LNCAP (cell line): ENCODE data around the gene SNCAIP.
A peak's percentile ranks its signal among the peaks of the same experiment; 100 is the strongest.

Experiments
- TF ChIP-seq, protein P1 (sequence below): fragments of 450-650 bp; IDR thresholded peaks from 2 replicates; pipeline ENCODE4 v1.5.1; 2017; ENCODE audit warnings: mild to moderate bottlenecking

Gene SNCAIP

DNA sequence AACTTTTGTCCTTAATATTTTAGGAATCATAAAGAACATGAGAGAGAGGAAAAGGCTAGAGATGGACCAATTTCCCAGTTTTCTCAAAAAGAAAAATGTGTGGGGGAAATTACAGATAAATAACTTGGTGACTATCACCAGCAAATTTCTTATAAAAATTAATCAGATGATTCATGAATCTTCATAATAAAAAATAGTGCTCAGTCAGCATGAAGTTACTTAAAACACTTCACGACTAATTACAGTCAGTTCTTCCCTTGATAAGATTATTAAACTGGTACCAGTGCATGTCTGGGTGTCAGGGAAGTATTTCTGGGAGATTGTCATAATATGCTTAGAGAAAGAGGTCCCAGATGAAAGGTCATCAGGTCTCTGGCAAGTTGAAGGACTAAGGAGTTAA is 133.0 kb downstream of the SNCAIP start:
- TF ChIP-seq, protein P1, sequence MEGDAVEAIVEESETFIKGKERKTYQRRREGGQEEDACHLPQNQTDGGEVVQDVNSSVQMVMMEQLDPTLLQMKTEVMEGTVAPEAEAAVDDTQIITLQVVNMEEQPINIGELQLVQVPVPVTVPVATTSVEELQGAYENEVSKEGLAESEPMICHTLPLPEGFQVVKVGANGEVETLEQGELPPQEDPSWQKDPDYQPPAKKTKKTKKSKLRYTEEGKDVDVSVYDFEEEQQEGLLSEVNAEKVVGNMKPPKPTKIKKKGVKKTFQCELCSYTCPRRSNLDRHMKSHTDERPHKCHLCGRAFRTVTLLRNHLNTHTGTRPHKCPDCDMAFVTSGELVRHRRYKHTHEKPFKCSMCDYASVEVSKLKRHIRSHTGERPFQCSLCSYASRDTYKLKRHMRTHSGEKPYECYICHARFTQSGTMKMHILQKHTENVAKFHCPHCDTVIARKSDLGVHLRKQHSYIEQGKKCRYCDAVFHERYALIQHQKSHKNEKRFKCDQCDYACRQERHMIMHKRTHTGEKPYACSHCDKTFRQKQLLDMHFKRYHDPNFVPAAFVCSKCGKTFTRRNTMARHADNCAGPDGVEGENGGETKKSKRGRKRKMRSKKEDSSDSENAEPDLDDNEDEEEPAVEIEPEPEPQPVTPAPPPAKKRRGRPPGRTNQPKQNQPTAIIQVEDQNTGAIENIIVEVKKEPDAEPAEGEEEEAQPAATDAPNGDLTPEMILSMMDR, result no peak

DNA sequence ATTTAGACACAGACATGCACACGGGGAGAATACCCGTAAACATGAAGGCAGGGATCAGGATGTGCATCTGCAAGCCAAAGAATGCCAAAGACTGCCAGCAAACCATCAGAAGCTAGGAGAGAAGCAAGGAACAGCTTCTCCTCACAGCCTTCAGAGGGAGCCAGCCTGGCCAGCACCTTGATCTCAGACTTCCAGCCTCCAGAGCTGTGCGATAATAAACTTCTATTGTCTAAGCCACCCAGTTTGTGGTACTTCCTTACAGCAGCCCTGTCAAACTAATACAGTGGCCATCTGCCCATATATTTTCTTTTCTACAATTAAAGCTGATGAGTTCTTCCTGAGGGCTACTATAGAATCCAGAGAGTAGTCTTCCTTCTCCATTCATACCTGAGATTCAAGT is 135.0 kb downstream of the SNCAIP start:
- TF ChIP-seq, protein P1, result no peak

DNA sequence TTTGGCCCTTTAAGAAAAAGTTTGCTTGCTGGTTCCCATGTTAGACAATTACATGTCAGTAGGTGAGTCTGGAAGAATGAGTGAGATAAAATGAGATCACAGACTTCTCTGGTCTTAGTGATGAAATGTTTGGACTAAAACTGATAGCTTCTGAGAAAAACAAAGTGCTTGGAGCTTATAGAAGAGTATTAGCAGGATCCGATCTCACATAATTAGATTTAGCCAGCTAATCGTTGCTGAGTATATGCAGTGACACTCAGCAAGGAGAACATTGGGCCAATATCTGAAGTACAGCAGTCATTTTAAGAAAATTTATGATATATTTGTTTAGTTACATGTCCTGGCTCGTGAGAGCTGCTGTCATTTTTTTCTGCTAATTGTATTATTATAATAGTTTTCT is 135.8 kb downstream of the SNCAIP start:
- TF ChIP-seq, protein P1, result no peak

DNA sequence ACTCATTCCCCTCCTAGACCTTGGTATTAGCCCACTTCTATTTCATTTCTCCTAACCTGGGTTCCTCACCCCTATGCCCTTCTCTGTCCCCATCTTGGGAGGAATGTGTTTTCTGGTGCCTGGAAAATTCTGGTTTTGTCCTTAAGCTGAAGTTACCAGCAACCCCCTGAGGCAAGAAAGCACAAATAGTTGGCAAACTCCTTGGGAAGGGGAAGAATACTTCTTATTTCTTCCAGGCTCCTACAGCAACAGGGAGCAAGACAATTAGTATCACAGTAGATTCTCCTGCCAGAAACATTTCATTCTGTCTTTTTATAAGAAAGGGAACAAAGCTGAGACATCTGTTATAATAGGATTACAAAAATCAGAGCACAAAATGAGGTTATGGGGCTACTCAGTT is 142.5 kb downstream of the SNCAIP start:
- TF ChIP-seq, protein P1, result no peak

DNA sequence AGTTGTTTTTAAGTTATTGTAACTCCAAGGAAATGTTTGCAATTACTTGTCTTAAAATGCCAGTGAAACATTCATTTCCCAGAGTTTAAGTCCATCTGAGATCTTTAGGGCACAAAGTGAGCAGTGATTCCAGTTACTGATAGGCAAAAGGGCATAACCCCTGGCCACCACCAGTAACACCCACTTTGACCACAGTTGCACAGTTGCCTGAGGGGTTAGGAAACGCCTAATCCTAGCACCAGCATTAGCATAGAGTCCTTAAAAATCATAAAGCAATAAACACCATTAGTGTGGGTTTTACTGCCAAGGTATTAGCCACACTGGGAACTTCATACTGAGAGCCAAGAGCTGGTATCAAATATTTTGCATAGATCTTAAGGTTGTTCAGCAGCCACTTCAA is 143.9 kb downstream of the SNCAIP start:
- TF ChIP-seq, protein P1, result no peak

DNA sequence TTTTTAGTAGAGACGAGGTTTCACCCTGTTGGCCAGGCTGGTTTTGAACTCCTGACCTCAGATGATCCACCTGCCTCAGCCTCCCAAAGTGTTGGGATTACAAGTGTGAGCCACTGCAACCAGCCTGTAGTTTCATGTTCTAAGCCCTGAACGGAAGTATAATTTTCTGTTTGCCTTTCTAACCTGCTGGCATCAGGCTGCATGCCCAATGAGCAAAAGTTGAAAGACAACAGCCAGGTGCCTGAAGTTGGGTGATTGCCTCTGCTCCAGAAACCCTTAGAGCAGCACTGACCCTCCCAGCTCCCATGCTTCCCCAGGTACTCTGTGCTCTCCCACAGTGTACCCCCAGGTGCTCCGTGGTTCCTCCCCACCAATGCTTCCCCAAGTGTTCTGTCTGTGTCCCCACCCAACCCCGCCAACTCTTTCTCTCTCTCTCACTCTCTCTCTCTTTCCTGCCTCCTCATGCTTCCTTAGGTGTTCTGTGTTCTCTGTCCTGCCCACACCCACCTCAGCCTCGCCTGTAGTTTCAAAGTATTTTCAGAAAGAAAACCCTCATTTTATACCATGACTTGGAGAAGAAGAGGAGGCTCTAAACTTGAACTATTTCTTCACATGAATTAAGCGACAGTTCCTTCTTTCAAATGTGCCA is 145.3 kb downstream of the SNCAIP start:
- TF ChIP-seq, protein P1, result no peak

DNA sequence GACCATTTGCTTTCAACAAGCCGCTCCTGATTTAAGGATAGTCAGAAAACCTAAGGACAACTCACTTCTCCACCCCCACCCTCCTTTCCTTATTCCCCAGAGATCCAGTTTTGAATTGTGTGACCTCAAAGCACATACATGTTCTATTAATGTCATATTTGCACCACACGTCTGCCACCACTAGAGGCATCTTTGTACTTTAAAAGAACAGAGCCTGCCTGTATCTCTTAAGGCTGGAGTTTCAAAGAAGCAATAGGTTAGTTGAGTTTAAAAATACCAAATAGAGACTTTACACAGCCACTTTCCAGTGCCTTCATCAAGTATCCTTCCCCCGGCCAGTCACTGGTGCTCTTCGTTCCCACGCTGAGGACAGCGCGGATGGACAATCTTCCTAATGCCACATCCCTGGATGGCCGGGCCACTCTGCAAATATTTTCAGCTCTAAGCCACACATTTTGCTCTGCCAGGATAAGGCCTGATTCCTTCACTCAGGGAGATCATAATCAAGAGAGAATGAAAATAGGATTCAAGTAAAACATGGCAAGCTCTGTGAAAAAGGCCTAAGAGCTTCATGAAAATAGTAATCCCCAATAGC is 146.3 kb downstream of the SNCAIP start:
- TF ChIP-seq, protein P1, result peak; percentile 70

DNA sequence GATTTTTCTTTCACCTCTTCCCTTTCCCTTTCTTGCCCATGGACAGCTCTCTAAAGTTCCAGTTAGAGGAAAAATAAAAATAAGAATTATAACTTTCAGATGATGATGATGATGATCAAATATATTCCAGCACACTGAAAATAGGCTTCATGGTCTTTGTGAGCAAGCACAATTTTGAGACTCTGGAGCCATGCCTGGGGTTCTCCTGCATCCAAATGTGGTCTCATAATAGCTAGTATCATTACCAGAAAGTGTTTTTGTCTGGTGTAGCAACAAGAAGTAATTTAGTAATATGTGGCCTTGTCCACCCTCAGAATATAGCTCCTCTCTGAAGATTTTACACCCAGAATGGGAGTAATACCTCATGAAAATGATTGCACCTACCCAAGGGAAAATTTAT is 150.4 kb downstream of the SNCAIP start:
- TF ChIP-seq, protein P1, result no peak
